Caco-2 (cell line): ENCODE measurements around the gene CAMSAP3. TPM values are rescaled to one million over a fixed set of nuclear protein-coding genes. Genes with fewer than 3 reads are reported as not detected.

Experiments
- BruUV-seq: library from RNA; stranded (reverse); fragments of 400-500 nt; replicated peaks from 2 replicates; lab custom pipeline; 2021; lab: Mats Ljungman, UMichigan
- CTCF ChIA-PET: fragments of 300-600 bp; sonication (Branson Sonifier 250); formaldehyde crosslinking; loops from one replicate; lab custom pipeline; 2022; ENCODE audit warnings: antibody characterized with exemption; lab: Charles Lee
- POLR2A ChIA-PET: fragments of 300-600 bp; sonication (Branson Sonifier 250); formaldehyde crosslinking; loops from one replicate; lab custom pipeline; 2022; ENCODE audit warnings: antibody characterized with exemption; lab: Charles Lee
- DNase-seq, 2 experiments: peaks; one replicate each; pipeline versions ENCODE4 v3.0.0 to v3.0.0-alpha.2; 2020 to 2022
- H3K27me3 ChIP-seq: replicated peaks from 2 replicates; pipeline ENCODE4 v1.6.0; 2011; ENCODE audit warnings: low read length; ENCODE audit not compliant: control insufficient read depth, insufficient read depth
- H3K36me3 ChIP-seq: 2 replicates; pipeline ENCODE4 v1.5.1; 2011; ENCODE audit warnings: low read length; ENCODE audit not compliant: control insufficient read depth, insufficient read depth
- H3K4me1 ChIP-seq: fragments of 250-450 bp; sonication (Bioruptor Pico); 2 replicates; pipeline ENCODE4 v1.5.1; 2020; ENCODE audit warnings: mild to moderate bottlenecking
- H3K4me3 ChIP-seq: 2 replicates; pipeline ENCODE4 v1.5.1; 2011; ENCODE audit warnings: low read depth, mild to moderate bottlenecking, control low read depth, low read length
- H3K9me3 ChIP-seq: fragments of 250-450 bp; sonication (Bioruptor Pico); 2 replicates; pipeline ENCODE4 v1.5.1; 2020; ENCODE audit warnings: mild to moderate bottlenecking, moderate library complexity
- H3K27ac Mint-ChIP-seq: one replicate; pipeline ENCODE4 v1.8.0; 2022; ENCODE audit warnings: mixed read lengths; ENCODE audit not compliant: unreplicated experiment
- H3K27me3 Mint-ChIP-seq: one replicate; pipeline ENCODE4 v1.8.0; 2022; ENCODE audit warnings: mixed read lengths; ENCODE audit not compliant: insufficient read depth, unreplicated experiment
- H3K36me3 Mint-ChIP-seq: one replicate; pipeline ENCODE4 v1.8.0; 2022; ENCODE audit warnings: mild to moderate bottlenecking, mixed read lengths; ENCODE audit not compliant: insufficient read depth, unreplicated experiment
- H3K4me1 Mint-ChIP-seq: one replicate; pipeline ENCODE4 v1.8.0; 2022; ENCODE audit warnings: low read depth, mixed read lengths; ENCODE audit not compliant: unreplicated experiment
- H3K4me3 Mint-ChIP-seq: one replicate; pipeline ENCODE4 v1.8.0; 2022; ENCODE audit warnings: mild to moderate bottlenecking, moderate library complexity, mixed read lengths; ENCODE audit not compliant: unreplicated experiment
- H3K9me3 Mint-ChIP-seq: one replicate; pipeline ENCODE4 v1.8.0; 2022; ENCODE audit warnings: mixed read lengths; ENCODE audit not compliant: unreplicated experiment
- intact Hi-C: fragments of 100-400 bp; cut with micrococcal nuclease; formaldehyde crosslinking; loops from one replicate; pipeline ENCODE4 v1.10.0; 2022; ENCODE audit not compliant: unreplicated experiment
- total RNA-seq: library from RNA; stranded (reverse); gene quantifications from 2 replicates; pipeline ENCODE4 v1.2.3, GENCODE V29; 2022
- TF ChIP-seq, protein P1 (sequence below), 2 experiments: fragments of 200-600 bp in 1 of 2; IDR thresholded peaks; 1 replicate in 1 of 2; 2 replicates in 1 of 2; pipeline versions ENCODE4 v1.5.1 to v1.8.0; 2011 to 2022; ENCODE audit warnings: antibody characterized with exemption in 1 of 2, control low read depth in 1 of 2, inconsistent platforms in 1 of 2, low read depth in 1 of 2, low read length in 1 of 2, mild to moderate bottlenecking in 1 of 2, moderate library complexity in 1 of 2; ENCODE audit not compliant: insufficient read depth in 1 of 2, severe bottlenecking in 1 of 2, unreplicated experiment in 1 of 2

The CAMSAP3 gene
- total RNA-seq, 1 experiment from 2014 or later = 60.5 TPM

DNA sequence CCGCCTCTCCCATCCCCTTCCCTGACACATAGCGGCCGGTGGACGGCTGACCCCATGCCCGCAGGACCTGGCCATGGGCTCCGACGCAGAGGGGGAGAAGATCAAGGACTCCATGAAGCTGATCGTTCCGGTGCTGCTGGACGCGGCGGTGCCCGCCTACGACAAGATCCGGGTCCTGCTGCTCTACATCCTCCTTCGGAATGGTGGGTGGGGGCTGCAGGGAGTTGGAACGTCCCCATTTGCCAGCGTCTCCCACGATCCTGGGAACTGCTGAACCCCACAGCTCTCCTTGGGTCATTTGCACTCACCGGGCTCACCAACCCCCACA lies 48.9 kb downstream of the CAMSAP3 start:
- intact Hi-C loops = no loop called here
- DNase-seq = no peak
- Mint-ChIP-seq H3K36me3 (peaks cover 10% of the 10 kb centered on the region), H3K9me3 (peaks cover 9% of the 10 kb centered on the region), H3K4me3 (no peak overlapping the region), H3K27ac (no peak overlapping the region), H3K27me3 (no peaks in the 10 kb centered on the region), H3K4me1 (no peaks in the 10 kb centered on the region)
- TF ChIP-seq, protein P1, sequence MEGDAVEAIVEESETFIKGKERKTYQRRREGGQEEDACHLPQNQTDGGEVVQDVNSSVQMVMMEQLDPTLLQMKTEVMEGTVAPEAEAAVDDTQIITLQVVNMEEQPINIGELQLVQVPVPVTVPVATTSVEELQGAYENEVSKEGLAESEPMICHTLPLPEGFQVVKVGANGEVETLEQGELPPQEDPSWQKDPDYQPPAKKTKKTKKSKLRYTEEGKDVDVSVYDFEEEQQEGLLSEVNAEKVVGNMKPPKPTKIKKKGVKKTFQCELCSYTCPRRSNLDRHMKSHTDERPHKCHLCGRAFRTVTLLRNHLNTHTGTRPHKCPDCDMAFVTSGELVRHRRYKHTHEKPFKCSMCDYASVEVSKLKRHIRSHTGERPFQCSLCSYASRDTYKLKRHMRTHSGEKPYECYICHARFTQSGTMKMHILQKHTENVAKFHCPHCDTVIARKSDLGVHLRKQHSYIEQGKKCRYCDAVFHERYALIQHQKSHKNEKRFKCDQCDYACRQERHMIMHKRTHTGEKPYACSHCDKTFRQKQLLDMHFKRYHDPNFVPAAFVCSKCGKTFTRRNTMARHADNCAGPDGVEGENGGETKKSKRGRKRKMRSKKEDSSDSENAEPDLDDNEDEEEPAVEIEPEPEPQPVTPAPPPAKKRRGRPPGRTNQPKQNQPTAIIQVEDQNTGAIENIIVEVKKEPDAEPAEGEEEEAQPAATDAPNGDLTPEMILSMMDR (IDR thresholded peaks at IDR 0.05; ENCODE audit: insufficient read depth in 1 of 2, low read depth in 1 of 2, low read length in 1 of 2, severe bottlenecking in 1 of 2, unreplicated experiment in 1 of 2) = no peak
- H3K36me3 ChIP-seq = peaks cover 2% of the 10 kb centered on the region
- H3K4me1 ChIP-seq = no peaks in the 10 kb centered on the region
- ChIA-PET CTCF (interaction anchor here (0.9 kb wide), 1 partner anchor 36 kb away, joined by 5 read pairs; the partner anchor contains the start of gene TRAPPC5), POLR2A (no interaction called here)
- no TSS peak for BruUV-seq
- no peak overlapping the region for H3K4me3 ChIP-seq
- no peaks in the 10 kb centered on the region for H3K9me3 ChIP-seq
- H3K27me3 ChIP-seq = no peaks in the 10 kb centered on the region

DNA sequence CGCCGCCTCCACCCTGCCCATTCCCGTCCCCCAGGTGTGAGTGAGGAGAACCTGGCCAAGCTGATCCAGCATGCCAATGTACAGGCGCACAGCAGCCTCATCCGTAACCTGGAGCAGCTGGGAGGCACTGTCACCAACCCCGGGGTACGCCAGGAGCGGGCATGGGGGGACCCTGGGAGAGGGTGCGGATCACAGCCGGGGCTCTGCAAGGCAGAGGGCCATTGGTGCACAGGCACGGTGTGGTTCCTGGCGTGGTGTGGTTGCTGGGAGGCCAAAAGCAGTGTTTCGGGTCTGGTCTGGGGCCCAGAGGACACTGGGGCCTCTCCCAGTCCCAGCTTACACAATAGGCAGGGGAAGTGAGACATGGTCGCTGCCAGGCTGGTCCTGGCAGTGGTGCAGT lies 49.5 kb downstream of the CAMSAP3 start:
- Mint-ChIP-seq H3K4me1 (no peaks in the 10 kb centered on the region), H3K27me3 (no peaks in the 10 kb centered on the region), H3K4me3 (no peak overlapping the region), H3K36me3 (peaks cover 9% of the 10 kb centered on the region), H3K9me3 (peaks cover 2% of the 10 kb centered on the region), H3K27ac (no peak overlapping the region)
- no peaks in the 10 kb centered on the region for H3K9me3 ChIP-seq
- TF ChIP-seq, protein P1 (IDR thresholded peaks at IDR 0.05; ENCODE audit: insufficient read depth in 1 of 2, low read depth in 1 of 2, low read length in 1 of 2, severe bottlenecking in 1 of 2, unreplicated experiment in 1 of 2) = no peak
- DNase-seq = no peak
- H3K4me1 ChIP-seq = no peaks in the 10 kb centered on the region
- ChIA-PET CTCF (interaction anchor here (0.9 kb wide), 1 partner anchor 36 kb away, joined by 5 read pairs; the partner anchor contains the start of gene TRAPPC5), POLR2A (no interaction called here)
- H3K27me3 ChIP-seq = no peaks in the 10 kb centered on the region
- no TSS peak for BruUV-seq
- intact Hi-C loops = no loop called here
- no peaks in the 10 kb centered on the region; the same call in none of the 2 replicates for H3K36me3 ChIP-seq
- no peak overlapping the region for H3K4me3 ChIP-seq

DNA sequence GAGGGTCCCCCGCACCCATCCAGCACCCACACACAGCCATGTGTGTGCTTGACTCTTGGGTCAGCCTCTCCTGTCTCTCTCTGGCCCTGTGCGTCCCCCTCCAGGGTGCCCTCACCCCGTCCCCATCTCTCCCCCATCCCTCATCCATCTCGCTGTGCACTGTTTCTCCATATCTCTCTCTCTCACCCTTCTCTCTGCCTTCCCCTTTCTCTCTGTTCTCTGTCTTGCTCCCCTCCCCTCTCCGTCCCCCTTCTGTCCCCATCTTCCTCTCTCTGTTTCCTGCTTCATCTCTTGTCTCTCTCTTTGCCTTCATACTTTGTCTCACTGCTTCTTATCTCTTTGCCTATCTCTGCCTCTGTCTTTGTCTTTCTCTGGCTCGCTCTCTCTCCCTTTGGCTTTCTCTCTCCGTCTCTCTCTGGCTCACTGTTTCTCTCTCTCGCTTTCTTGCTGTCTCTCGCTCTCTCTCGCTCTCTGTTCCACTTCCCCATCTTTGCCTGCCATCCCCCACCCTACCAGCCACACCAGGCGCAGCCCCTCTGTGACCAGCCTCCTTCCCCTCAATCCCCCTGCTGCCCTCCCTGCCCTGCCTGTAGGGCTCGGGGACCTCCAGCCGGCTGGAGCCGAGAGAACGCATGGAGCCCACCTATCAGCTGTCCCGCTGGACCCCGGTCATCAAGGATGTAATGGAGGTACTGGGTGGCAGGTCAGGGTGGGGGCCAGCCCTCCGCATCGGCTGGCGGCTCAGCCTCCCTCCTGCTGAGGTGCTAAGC lies 50.2 kb downstream of the CAMSAP3 start:
- no peak overlapping the region for H3K27ac Mint-ChIP-seq
- no peaks in the 10 kb centered on the region for H3K9me3 ChIP-seq
- POLR2A ChIA-PET = no interaction called here
- H3K4me1 ChIP-seq = no peaks in the 10 kb centered on the region
- BruUV-seq = no TSS peak
- H3K4me3 ChIP-seq = no peak overlapping the region
- no peaks in the 10 kb centered on the region for H3K9me3 Mint-ChIP-seq
- TF ChIP-seq, protein P1 (IDR thresholded peaks at IDR 0.05; ENCODE audit: insufficient read depth in 1 of 2, low read depth in 1 of 2, low read length in 1 of 2, severe bottlenecking in 1 of 2, unreplicated experiment in 1 of 2) = no peak
- H3K4me1 Mint-ChIP-seq = no peaks in the 10 kb centered on the region
- CTCF ChIA-PET = no interaction called here
- no peak for DNase-seq
- no peaks in the 10 kb centered on the region; the same call in 1 of the 2 replicates for H3K36me3 ChIP-seq
- peaks cover 9% of the 10 kb centered on the region for H3K36me3 Mint-ChIP-seq
- no peak overlapping the region for H3K4me3 Mint-ChIP-seq
- intact Hi-C loops = no loop called here
- H3K27me3 Mint-ChIP-seq = no peaks in the 10 kb centered on the region
- H3K27me3 ChIP-seq = no peaks in the 10 kb centered on the region
